Effector CD4-positive, alpha-beta T cell (primary cell): ENCODE data around the gene RBM4B.
A peak's percentile ranks its signal among the peaks of the same experiment; 100 is the strongest.

ENCODE experiments used
- DNase-seq: peaks from one replicate; pipeline ENCODE4 v3.0.0-alpha.2; 2020

RBM4B gene

DNA sequence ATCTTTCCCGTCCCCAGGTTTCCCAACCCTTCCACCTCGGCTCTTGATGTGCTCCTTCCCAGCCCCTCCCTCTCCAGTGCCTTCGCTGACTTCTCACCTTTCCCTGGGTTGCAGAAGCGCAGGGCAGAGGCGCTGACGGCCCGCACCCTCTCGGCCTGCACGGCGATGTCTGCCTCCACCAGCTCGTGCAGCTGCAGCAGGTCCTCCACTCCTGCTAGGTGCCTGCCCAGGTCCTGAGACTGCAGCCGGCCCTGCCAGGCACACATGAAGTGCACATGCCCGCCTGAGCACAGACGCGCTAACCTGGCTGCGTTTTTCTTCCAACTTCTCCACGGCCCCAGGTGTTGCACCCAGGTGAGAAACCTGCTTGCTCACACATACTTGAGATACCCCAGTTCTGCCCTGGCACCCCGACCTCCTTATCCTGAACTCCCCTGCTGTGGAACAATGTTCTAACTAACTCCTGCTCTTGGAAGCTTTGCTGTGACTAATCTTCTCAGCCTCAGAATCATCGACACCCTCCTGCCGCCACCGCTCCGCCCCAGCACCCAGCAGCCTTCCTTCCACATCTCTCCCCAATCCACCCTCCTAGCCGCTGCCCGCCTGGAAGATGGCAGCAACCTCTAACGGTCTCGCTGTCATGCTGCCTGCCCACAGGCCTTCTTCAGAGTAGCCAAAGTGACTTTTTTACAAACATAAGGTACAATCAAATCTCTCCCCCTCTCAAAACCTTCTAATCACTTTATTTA, 28.1 kb upstream of the RBM4B start:
- no peak for DNase-seq

DNA sequence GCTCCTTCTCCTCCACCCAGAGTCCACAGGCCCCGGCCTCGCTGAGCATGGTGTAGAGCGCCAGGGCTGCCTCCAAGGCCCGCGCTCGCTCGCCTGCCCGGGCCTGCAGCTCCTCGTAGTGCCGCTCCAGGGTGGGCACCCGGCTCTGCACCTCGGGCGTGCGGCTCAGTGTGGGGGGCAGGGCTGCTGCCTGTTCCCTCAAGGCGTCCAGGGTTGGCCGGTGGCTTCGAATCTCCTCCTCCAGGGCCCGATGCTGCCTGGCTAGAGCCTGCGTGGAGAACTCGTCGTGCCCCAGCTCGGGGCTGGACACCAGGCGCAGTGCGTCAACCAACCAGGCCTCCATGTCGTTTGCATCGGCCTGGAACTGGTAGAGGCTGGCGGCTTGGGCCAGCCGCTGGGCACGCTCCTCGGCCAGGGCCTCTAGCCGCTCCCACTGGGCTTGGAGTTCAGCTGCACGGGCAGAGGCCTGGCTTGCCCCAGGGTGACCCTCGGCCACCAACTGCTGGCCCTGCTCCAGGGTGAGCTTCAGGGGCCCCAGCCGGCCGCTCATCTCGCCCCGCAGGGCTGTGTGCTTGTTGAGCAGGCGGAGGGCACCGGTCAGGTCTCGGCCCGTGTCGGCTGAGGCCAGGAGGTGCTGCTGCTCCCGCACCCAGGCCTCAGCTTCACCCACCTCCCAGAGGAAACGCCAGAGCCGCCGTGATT, 27.1 kb upstream of the RBM4B start:
- no peak for DNase-seq

DNA sequence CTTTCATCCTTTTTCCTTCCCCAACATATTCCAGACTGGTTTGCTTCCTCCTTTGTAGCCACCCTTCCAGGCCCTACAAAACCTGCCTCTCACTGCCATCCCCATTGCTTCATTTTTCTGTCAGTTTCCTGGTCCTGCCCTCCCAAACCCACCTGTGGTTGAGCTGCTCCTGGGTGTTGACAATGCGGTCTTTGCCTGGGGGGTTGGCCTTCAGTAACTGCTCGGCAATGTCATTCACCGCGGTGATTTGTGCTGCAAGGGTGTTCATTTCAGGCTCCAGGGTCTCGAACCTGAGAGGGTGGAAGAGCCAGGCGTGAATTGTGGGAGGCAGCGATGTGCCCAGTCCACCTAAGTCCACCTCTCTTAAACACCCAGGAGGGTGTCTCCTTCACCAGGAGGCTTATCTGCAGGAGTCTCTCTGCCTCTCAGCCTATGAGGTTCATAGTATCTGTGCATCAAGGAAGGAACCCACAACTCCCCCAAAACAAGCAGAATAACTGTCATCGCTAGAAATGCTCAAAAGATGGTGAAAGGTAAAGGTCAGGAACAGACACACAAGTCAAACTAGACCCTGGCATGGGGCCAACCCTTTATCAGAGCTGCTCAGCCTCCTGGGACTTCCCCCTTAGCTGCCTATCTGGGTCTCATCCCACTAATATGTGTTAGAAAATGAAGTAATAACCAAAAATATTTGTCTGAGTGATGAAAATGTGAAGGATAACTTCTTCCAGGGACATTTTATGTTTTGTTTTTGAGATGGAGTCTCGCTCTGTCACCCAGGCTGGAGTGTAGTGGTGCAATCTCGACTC, 23.9 kb upstream of the RBM4B start:
- DNase-seq: no peak

DNA sequence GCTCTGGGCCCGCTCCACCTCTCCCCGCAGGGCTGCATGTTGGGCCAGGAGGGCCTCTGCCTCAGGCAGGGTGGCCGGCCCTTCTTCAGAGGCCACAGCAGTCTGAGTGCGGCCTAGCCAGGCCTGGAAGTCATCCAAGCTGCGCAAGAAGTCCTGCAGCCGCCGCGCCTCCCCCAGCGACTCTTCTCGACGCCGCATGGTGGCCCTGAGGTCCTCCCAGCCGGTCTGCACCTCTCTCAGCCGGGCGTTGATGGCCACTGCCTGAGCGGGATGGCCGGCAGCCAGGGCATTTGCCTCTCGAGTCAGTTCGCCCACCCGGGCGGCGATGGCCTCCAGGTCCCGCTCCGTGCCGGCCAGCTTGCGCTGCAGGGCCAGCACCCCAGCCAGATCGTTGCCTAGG, 23.1 kb upstream of the RBM4B start:
- no peak for DNase-seq

DNA sequence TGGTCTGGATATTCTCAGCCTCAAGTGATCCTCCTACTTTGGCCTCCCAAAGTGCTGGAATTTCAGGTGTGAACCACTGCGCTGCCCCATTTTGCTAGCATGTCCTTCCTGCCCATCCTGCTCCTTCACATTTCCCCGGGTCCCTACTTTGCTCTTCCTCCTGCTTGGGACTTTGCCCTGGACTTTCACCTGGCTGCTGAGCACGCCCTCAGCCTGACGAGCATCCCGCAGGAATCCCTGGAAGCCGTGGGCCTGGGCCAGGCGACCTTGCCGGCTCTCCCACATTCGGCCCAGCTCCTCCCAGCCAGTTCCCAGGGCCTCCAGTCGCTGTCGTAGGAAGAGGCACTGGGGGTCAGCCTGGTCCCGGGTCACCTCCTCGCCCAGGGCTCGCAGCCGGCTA, 22.6 kb upstream of the RBM4B start:
- no peak for DNase-seq

DNA sequence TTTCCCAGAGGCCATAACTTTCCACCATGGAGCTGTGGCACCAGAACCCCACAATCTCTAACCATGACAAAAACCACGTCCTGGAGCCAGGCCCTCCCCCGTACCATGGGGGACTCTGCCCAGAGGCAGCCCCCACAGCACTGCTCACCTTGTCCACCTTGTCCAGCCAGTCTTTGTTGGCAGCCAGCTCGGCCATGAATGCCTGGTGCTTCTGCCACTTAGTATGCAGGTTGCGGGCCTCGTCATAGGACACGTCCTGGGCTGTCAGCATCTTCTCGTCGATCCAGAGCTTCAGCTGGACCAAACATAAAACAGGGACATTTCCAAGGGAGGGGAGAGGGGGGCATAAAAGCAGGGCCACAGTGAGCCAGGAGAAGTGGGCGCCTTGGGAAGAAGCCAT, 20.8 kb upstream of the RBM4B start:
- no peak for DNase-seq

DNA sequence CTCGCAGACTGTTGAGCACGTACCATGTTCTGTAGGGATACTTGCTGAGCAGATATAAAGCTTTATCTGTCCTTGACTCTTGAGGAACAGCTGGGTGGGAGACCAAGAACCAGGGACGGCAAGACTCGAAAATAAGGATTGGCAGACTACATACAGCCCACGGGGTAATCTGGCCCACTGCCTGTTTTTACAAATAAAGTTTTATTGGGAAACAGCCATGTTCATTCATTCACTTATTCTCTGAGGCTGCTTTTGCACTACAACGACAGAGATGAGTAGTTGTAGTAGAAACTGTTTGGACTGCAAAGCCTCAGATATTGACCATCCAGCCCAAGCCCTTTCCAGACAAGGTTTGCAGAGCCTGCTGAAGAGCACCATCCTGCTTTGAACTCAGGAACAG, 20.3 kb upstream of the RBM4B start:
- DNase-seq: no peak

DNA sequence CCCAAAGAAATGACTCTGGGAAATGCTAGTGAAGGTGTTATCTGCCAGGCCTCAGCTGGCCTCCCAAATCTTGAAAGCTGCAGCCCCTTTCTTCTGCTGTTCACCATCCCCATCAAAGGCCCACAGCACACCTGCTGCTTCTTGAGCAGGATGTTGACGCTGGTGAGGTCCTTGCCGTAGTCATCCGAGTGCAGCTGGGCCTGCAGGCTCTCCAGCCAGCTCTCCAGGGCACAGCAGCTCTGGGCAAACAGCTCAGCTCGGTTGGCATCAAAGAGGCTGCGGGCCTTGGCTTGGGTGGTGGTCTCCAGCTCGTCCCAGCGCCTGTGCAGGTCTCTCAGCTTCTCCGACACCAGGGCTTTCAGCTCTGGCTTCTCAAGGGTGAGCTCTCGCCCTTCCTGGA, 18.5 kb upstream of the RBM4B start:
- DNase-seq: no peak

DNA sequence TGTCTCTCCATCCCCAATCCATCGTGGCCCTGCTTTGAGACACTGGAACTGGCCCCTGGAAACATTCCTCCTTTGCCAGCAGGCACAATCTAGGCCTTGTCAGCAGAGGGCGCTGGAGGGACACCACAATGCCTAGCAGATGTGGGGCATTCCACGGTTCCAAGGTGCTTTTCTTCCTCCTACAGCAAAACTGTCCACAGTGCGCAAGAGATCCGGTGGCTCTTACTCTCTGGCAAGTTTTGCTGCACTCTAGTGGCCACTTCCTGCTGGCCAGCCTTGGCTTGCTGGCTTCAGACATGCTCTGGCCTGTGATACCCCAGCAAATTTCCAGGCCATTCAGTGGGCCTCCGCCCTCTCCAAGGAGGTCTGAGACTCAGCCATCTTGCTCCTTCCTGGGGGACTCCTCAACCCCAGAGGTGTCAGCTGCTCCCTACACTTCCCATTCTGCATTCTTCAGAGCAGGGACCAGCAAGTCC, 17.1 kb upstream of the RBM4B start:
- peak; percentile 81 for DNase-seq

DNA sequence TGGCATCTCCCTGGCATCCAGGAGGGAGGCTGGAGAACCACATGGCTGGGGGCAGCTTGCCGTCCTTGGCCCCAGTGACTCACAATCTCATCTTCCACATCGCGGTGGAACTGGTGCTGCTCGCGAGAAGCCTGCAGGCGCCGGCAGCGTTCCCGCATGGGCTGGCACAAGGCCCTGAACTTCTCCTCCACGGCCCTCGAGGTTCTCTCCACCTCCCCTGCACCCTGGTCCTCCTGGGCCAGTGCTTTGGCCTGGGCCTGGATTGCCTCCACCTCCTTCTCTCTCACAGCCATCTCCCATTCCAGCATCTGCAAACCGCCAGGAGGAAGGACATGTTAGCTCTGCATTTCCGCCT, 16.3 kb upstream of the RBM4B start:
- no peak for DNase-seq

DNA sequence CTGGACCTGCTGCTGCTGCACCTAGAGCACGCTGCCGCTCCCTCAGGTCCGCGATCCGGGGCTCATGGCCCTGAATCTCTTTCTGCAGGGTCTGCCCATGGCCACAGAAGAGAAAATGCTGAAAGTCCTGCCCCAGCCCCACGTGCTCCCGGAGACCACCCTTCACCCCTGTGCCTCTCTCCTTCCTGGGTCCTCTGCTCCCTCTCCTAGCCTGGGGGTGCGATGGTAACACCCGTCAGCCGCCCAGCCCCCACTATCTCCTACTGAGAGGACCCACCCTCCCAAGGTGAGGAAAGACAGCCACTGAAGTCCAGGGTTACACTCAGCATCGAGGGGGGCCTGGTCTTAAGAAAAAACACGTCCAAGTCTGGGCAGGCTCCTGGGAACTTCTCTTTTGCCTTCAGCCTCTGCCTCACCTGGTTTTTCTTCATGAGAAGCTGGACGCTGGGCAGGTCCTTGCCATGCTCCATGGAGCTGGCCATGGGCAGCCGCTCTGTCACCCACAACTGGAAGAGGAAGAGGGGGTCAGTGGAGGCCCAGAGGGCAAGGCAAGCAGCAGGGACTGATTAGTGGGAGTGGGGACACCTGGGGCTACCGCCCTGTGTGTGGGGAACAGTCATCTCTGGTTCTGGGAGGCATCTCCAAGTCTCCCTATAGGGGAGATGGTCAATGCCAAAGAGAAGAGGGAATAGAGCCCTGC, 15.8 kb upstream of the RBM4B start:
- DNase-seq: no peak

DNA sequence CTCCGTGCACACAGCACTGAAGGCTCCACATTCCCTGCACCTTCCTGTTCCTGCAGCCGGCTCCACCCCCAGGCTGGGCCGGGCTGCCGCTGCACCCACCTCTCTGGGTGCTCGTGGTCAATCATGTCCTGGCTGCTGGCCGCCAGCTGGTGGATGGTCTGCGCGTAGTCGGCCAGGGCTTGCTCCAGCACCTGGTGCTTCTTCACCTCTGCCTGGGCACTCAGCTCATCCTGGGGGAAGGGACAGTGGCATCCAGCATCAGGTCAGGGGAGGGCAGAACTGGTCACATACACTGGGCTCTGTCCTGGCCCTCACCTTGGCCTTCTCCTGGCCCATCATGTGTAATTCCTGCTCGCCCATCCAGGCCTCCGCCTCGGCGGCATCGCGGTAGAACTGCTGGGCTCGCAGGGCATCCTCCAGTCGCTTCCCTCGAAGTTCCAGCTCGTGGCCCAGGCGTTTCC, 15.2 kb upstream of the RBM4B start:
- no peak for DNase-seq

DNA sequence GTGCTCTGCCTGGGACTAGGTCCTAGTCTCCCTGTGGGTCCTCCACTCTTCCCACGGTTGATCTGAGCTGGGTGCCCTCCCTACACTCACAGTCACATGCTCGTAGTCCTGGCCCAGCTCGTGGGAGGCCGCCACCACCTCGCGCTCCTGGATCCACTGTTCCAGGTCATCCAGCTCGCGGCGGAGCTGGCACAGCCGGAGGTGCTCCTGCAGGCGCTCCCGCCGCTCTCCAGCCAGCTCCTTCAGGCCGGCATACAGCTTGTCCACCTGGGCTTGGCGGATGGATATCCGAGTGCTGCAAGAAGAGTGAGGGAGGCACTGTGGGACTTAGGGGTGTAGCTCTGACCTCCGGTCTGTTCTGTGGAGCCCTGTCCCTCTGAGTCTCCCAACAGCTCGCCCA, 14.8 kb upstream of the RBM4B start:
- DNase-seq: no peak

DNA sequence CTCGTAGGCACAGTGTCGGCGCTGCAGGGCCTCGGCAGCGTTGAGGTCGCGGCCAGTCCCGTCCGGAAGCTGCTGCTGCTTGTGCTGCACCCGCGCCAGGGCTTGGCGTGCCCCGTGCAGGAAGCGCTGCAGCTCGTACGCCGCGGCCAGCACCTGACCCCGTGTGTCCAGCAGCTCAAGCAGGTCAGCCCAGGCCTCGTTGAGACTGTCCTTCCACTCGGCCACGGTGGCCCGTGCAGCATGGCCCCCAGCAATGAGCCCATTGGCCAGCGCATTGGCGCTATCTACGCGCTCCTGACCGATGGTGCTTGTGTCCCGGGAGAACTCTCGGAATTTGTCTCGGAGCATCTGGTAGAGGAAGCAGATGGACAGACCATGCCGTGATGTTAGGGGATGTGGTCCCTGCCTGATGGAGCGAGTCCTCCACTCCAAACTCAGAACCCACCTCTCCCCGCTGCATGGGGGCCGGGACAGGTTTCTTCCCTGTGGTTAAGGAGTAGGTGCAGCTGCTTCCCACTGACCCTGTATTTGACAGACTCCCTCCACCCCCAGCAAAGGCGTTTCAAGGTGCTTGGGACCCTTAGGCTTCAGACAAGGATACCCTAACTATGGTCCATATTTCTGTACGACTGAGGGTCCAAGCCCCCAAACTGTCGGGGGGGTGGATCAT, 13.8 kb upstream of the RBM4B start:
- no peak for DNase-seq

DNA sequence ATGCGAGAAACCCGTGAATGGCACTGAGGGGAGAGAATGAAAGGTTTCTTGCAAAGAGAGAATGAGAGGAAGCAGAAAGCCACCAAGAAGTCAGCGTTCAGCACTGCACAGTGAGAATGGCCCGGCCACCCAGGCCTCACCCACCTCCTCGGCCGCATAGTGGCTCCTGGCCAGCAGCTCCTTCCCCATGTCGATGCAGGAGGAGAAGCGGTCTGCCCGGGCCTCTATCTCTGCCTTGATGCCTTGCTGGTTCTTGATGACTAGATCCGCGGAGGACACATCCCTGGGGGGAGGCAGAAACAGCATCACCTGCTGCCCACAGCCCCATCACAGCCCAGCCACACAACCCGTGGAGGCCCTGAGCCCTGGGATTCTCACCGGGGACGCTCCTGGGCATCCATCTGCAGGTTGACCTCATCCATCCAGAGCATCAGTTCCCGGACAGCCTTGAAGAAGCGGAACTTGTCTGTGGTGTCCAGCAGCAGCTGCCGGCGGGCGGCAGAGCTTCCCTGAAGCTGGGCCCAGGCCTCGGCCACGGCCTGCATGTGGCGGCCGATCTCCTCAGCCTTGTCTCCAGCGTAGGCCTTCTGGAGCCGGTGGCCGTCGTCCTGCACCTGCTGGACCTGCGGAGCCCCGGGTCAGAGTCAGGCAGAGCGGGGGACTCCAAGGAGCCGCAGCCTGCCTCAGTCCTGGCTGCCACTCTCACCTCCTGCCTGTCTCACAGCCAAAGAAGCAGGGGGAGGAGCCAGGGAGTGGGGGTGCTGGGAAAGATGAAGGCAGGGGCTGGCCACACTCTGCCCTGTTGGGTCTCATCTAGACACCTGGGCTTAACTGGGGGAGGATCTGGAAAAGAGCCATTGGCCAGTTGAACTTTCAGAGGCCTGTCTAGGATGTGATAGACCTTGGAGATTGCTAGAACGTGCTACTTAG, 12.2 kb upstream of the RBM4B start:
- DNase-seq: no peak

DNA sequence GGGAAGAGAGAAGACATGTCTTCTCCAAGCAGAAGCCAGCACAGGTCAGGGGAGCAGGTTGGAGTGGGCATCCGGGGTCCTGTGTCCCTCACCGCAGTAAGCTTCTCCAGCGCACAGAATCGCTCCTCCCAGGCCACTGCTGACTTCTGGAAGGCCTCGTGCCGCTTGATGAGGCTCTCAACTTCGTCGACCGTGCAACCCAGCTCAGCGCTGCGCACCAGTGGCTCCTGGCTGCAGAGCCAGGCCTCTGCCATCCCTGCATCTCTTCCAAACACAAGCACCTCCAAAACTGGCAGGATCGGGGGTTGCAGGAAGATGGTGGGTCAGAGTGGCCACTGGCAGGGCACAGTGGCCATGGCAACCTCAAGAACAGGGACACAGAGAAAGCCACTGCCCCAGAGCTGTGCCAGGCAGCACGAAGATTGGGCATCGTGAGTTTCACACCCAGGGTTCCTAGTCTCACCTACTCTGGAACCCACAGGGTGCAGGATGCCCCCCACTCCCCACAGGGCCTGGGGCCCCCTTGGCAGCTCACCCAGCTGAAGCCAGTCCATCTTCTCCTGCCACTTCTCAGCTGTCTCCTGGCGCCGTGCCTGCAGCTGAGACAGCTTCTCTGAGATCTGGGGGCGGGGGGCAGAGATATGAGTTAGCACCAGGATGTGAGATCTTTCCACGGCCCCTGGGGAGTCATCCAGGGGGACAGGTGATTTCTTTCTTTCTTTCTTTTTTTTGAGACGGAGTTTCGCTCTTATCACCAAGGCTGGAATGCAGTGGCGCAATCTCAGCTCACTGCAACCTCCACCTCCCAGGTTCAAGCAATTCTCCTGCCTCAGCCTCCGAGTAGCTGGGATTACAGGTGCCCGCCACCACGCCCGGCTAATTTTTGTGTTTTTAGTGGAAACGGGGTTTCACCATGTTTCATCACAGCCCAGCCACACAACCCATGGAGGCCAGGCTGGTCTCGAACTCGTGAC, 11.2 kb upstream of the RBM4B start:
- DNase-seq: no peak

DNA sequence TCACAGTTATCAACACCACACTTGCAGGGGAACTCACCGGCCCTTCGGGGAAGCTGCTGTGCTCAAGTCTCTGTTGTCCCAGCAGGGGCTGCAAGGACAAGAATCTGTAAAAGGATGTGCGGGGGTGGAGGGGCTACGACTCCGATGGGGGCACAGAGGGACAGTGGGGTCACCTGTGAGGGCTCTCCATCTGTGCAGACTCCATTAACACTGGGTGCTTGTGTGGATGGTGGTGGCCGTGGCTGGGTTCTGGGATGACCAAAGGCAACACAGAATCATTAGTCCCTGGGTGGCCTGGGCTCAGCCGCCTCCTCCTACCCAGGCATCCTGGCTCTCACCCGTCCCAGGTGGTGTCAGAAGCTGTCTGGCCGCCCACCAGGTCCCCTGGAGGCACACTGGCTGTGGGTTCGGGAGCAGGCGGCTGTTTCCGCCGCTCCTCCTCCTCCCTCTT, 10.2 kb upstream of the RBM4B start:
- no peak for DNase-seq

DNA sequence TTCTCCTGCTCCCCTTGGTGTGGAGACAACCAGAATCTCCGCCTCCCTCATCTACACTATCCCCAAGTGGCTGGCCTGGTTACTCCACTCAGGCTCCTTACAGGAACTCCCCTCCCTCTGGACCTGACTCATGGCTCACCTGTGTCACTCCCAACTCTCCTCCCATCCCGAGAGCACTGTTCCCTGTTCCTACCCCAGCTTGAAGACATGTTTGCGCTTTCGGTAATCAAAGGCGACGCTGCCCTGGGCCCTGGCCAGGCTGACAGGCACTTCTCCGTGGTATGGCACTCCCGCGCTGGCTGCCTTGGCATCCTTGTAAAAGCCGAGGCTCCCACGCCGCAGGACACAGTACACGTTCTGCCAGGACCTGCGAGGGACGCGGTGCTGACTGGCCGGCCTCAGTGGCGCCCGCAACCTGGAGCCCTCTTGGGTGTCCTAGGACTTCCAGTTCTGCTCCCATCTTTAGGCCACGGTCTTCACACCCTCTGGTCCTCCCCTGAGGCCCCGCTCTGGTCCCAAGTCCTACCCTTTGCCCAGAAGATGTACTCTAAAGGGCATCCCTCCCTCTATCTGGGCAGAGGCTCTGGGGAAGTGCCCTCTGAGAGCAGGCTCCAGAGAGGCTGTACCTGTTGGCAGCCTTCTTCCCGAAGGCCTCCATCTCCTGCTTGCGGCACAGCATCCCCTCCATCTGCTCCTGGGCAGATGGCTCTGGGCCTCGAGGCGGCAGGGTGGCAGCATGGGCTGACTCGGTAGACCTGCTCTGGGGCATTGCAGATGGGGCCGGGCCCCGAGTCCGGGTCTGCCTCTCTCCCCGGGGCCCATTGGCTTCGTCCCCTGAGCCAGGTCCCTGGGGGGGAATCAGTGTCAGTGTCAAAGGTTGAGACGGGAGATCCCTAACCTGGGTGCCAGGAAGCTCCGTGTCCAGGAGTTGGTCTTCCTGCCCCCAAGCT, 9.4 kb upstream of the RBM4B start:
- DNase-seq: no peak
